NCI-H345 treated with DMSO at 0.1 percent for 48 hours (cell line): ENCODE results near the gene SLF1.

ENCODE experiments used
- DNase-seq: peaks from one replicate; lab custom pipeline; 2025; ENCODE audit not compliant: unreplicated experiment; lab: John Stamatoyannopoulos, UW

SLF1 gene

DNA sequence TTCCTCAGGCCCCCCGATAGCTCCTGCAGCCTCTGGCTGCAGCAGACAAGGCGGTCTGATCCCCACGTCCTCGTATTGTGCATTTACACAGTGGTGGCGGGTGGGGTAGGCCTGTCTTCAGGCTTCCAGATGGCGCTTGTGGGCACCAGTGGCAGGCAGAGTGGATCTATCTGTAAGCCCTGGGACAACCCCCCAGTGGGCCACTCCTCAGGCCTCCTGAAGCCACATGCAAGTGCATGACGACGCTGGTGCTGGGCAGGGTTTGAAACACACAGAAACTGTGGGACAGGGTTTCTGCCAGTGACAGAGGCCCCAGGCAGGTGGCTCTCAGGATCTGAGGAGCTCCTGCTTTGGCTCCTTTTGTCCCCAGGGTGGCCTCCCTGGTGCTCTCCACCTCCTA lies 42.0 kb downstream of the SLF1 start:
- no peak for DNase-seq

DNA sequence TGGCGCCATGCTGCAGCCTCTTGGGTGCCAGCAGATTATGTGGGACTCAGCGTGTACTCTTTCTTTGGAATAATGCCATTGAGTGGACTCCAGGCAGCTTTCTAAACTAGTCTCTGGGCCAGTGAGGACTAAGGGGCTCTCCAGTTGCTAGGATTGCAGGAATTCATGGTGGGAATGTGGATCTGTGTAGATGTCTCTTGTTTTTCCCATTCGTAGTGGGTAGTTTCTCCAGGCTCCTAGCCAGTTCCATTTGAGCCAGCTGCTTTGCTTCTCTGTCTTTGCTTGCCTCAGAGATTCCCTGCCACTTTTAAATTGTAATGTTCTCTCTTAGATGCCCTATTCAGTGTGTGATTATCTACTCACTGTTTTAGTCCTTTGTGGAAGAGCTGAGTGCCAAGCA lies 42.6 kb downstream of the SLF1 start:
- DNase-seq, result no peak

DNA sequence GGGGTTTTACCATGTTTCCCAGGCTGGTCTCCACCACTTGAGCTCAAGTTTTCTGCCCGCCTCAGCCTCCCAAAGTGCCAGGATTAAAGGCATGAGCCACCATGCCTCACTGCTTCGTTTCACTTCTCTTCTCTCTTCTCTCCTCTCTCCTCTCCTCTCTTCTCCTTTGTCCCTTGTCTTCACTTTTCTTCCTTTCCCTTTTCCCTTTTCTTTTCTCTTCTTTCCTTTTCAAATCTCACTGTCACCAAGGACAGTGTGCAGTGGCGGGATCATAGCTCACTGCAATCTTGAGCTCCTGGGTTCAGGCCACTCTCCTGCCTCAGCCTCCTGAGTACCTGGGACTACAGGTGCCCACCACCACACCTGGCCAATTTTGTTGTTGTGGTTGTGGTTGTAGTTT lies 49.5 kb downstream of the SLF1 start:
- no peak for DNase-seq

DNA sequence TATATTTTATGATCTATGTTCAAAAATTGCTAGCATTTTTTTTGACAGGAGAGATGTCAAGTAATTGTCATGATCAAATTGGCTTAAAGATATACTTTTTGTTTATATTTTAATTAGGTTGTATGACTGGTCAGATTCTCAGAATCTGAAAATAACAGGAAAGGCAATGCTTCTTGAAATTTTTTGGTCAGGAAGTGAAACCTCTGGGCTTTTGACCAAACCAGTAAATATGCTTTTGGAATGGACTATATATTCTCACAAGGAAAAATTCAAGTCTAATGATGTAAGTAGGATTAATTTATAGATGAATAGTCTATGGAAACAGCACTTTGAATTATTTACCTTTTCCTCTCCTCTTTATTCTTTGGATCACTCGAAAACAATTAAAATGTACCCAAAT lies 52.3 kb downstream of the SLF1 start:
- no peak for DNase-seq

DNA sequence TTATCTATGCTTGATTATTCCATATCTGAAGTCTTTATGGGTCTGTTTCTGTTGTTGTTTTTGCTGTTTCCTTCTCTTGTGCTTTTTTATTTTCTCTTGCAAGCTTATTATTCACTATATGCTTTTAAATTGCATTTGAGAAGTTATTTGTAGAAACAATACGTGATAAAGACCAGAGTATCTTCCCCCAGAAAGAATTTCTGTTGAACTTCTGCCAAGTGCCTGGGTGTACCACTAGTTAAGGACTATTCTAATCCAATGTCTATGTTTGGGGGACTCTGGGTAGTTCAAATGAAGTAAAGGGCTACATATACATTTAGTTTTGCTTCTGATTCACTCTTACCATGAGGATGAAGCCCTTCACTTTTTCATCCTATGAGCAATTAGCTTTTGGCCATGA lies 54.3 kb downstream of the SLF1 start:
- no peak for DNase-seq

DNA sequence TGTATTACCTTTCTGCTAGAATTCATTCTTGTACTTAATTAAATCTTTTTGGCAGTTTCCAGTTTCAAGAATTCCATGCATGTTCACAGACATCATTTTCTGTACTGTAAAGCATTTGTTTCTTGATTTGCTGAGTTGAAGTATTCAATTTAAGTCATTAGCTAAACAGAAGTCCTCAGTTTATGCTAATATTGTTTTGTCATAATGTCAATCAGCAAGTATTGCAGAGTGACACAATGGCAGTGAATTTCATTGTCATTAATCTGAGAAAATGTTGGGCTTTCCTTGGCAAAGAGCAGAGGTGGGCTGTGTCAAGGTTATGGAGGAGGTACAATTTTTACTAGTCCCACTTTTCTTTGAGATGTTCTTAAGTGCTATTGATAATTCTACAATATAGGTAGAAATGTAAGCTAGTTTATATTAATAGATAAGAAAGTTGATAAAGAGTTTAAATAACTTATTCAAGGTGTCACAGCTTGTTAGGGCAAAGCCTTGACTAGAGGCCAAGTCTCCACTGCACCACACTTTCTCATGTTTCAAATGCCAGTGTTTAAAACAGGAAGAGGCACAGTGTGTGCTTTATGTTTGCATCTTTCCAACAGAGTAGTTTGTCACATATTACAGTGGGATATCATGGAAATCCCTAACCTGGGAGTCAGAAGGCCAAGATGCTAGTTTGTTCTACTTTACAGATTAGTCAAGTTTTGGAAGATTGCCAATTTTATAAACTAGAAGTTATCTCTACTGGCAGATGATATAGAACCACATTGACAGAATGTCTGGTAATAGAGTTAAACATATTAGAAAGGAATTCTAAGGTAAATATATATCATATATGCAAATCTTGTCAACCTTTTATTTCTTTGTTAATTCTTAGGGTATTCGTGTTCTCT lies 56.3 kb downstream of the SLF1 start:
- DNase-seq, result no peak

DNA sequence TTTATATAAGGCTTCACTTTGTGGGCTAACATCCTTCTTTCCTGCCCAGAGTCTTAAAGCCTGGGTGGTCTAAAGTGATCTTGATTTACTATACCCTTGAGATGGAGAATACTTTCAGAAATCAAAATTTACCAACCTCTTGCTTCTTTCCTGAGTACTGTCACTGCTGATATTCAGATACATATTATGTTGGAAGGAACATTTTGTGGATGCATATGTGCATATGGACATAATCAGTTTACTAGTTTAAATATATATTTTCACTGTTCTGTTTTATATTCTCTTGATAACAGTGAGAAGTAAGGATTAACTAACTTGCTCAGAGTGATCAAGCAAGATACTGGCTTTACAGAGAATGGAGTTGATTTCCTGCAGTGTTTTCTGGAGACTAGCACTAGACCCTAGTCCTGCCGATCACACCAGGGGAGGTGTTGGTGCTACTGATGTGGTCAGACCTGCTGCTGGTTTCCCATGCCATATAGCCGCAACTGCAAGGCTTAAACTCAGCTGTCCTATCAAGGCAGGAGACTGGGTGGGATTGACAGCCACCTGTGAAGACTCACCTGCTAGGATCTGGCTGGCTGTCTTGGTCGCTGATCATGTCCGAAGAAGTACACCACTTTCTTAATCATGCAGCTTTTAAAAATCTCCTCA lies 57.6 kb downstream of the SLF1 start:
- DNase-seq, result no peak

DNA sequence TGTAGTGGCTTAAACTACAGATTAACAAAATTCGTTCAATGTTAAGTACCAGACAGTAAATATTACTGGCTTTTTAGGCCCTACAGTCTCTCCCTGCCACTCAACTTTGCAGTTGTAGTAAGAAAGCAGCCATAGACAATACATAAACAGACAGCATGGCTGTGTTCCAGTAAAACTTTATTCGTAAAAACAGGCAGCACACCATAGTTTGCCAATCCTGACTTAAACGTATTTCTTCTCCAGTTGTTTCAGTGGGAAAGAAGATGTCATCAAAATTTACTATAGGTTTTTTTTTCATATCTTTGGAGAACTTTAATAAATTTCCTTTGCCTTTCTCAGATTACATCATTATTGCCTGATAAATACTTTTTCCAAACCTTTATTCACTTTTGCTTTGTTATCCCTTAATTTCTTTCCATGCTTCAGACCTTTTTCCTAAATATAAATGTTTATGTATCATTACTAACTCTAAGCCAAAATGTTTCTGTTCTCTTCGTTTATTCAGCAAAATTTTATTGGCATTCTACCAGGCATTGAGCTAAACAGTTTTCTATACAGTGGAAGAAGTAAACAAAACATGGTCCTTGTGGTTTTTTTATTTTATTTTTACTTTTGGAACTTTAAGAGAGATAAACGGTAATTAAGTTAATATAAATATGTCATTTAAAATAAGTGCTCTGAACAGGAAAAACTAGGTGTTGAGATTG lies 64.5 kb downstream of the SLF1 start:
- no peak for DNase-seq

DNA sequence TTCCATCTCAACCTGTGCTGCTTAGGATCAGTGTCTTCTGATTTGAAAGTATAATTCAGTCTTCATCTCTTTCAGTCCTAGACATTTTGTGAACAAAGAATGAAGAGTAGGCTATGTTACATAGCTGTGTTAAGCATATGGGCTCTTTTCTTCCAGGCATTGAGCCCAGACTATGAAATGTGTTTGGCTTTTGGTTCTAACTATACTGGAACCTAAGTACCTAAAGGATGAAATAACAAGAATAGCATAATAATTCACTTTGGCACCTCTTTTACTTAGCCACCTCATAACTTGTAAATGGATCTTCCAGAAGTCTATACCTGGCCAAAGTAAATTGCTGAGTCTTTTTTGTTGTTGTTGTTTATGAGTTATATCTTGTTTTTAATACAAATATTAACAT lies 71.4 kb downstream of the SLF1 start:
- no peak for DNase-seq

DNA sequence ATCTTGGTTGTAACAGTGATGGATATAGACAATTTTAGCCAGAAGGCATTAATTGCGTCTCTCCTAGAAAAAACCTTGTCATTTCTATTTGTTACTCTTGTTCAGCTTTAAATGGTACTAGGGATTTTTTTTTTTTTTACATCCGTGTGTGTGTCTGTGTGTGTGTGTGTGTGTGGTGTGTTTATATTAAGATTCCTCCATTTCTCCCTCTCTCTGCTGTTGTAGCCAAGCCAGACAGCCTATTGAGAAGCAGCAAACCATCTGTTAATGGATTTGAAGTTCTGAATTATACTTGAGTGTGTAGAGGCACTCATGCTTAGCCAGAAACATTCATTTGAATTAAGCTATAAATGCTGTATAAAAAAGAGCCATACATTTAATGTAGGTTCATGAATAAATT lies 72.3 kb downstream of the SLF1 start:
- DNase-seq, result peak; percentile 7

DNA sequence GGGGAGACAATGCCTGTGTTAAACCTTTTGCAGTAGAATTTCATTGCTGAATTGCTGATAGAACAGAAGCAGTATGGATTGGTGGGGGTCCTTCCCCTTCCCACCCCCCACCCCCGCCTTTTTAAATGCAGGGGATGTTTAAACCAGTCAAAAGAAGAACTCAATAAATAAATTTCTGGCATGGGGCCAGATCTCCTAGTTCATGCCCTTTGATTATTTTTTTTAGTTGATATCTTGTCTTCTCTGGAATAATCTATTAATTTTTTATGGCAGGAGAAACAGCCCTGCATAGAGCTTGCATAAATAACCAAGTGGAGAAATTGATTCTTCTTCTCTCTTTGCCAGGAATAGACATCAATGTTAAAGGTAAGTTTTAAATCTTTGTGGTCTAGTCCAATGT lies 72.8 kb downstream of the SLF1 start:
- no peak for DNase-seq

DNA sequence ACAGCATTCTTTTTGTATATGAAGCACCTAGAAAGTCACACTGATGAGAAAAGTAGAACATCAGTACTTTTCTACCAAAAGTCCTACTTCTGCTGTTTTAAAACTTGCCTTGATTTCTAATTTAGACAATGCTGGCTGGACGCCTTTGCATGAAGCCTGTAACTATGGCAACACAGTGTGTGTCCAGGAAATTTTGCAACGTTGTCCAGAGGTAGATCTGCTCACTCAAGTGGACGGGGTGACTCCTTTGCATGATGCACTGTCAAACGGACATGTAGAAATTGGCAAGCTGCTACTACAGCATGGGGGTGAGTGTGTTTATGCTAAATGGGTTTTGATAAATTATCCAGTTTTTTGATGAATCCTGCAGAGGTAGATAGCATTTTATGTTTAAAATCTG lies 73.5 kb downstream of the SLF1 start:
- DNase-seq, result no peak

DNA sequence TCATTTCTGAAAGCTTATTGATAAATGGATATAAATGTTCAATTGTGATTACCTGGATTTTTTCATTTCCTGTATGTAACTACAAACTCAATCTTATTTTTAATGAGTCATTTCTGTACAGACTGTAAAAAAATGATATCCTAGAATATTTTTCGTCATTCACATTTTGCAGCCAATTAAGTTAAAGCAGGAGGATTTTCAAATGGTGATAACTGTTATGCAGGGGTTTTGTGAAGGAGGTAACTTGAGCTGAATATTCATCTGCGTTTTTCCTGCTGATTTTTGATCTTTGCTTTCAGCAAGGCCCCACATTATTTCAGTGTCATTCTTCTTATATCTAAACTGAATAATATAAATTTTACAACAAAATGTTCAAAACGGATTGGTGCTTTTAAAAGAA lies 74.1 kb downstream of the SLF1 start:
- DNase-seq, result no peak

DNA sequence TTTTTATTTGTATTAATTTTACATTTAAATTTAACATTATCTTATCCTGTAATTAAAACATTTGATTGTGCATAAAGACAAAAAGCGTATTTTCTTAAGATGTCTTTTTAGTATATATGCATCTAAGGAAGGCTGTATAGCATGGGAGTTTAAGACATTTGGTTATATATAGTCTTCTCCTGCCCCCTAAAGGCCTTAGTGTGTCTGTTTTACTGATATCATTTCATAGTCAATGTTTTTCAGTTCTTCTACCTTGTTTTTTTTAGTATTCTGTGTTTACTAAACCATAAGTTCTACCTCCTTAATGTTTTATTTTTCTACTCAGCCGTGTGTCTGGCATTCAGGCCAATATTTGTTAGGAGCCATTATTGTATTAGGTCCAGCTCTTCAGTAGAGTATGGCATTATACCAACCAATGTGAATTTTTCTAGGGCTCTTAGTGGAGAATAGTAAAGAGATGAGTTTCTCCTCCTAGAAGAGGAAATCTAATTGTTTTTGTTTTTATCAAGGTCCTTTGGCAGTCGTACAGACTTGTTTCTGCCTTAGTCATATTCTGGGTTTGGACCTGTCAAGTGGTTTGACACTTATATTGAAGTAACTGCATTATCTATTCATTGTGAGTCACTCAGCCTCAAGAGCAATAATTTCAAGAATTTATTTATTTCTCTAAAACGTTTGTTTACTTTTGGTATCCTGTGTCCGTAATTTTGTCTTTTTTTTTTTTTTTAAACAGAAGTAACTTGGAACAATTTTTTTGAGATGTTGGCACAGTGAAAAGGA lies 74.8 kb downstream of the SLF1 start:
- DNase-seq, result peak; percentile 9

DNA sequence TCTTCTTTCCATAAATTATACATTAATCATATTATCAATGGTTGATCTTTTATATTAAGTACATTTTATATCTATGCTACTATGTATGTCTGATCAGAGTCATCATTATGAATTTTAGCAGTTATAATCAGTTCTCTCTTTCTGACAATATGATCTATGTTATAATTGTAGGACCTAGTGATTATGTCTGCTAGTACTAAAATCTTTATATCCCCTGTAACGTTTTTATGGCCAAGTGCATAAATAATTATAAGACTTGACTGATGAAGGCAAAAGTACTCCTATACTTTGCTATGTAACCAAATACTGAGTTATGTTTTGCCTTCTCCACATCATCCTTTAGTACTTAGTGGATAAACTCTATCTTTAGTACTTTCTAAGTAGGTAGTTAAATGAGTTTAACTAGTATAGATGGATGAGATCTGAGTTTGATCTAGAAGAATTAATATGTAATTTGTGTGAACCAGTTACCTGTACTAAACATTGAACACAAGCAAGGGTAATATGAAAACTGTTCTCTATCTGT lies 75.4 kb downstream of the SLF1 start:
- DNase-seq, result no peak

DNA sequence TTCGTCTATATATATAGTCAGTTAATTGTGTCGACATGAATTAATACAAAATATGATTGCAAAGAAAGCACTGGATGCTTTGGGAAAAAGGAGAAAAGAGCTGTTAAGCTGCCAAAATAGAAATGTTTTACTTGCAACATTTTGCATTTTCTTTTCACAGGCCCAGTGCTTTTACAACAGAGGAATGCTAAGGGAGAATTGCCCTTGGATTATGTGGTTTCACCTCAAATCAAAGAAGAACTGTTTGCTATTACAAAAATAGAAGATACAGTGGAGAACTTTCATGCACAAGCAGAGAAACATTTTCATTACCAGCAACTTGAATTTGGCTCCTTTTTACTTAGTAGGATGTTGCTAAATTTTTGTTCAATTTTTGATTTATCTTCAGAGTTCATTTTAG lies 76.2 kb downstream of the SLF1 start:
- DNase-seq, result no peak

DNA sequence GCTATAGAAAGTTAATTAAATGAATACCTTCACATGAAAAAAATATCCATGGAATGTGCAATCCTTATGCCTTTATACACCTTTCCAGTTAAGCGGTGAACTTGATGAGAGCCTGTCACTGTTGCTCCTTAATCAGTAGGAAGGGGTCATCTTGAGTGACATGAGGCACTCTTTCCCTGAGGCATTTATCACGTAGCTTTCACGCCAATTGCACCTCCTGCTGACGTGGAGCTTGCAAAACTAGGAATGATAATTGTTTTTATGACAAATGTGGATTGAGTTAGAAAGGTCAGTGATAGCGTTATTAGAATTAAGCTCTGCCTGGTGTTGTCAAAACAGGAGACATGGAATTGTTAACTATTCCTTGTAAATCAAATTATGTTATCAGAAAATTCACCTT lies 79.7 kb downstream of the SLF1 start:
- DNase-seq, result no peak

DNA sequence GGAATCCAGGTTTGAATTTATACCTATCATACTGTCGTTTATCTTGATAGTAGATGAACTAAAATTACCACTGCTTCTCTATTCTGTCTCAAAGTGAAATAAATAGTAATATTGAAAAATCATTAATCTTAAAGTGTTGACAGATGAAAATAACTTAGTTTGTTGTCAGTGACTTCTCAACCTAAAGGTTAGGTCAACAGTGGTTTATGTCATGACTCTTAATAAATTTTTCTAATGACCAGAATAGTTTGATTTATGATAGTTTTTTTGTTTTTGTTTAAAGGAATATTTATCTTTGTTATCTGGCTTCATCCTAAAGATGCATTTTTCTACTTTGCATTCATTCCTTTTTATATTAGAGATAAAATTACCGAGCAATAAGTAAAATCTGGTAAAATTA lies 81.1 kb downstream of the SLF1 start:
- DNase-seq, result no peak

DNA sequence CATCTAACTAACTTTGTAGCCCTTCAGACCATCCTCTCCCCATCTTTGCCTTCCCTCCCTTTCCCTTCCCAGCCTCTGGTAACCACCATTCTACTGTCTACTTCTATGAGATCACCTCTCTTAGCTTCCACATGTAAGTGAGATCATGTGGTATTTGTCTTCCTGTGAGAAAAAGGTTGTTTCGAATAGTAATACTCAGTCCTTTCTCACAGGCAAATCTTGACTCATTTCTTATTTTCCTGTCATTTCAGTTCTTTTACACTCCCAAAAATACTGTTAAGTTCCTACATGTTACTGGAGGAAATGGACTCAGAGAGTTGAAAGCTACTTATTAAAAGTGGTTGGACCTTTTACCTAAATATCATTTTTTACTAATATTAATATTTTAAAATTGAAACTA lies 82.1 kb downstream of the SLF1 start:
- no peak for DNase-seq

DNA sequence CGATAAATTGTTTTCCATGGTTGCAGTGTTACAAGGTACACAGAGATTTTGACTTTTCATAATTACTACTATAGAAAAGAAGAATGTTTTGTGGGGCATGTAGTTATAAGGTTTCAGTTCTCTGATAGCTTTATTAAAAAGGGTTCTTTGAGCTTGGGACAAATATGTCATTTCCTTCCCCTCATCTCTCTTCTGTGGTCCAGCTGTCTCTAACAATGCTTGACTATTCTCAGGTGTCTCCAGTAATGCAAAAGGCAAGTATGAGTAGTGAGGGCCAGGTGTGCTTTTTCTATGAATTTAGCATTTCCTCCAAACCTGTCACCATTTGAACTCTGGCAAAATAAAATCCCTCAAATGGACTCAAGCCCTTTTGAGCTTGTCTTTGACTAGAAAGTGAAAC lies 84.3 kb downstream of the SLF1 start:
- DNase-seq, result no peak

DNA sequence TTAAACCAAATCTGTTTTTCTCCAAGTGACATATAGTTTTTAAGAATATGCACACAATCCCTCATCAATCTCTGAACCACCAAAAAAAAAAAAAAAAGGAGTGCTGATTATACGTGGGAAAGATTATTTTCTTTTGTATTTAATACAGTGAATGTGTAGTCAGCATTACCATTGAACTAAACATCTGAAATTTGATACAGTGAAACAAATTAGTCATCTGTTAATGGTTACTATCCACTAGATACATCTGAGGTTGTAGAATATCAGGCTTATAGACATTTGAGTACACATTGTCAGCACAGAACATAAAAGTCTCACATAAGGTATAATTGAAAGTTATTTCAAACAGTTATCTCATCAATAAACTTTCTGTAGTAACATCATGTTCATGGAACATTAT lies 87.0 kb downstream of the SLF1 start:
- DNase-seq, result no peak
